NCI-H2107 treated with DMSO at 0.1 percent for 48 hours (cell line): Measurements from ENCODE around the gene SCTR.
A peak's percentile ranks its signal among the peaks of the same experiment; 100 is the strongest.

Source experiments
- DNase-seq: peaks from one replicate; lab custom pipeline; 2025; ENCODE audit not compliant: unreplicated experiment; lab: John Stamatoyannopoulos, UW

SCTR gene

DNA sequence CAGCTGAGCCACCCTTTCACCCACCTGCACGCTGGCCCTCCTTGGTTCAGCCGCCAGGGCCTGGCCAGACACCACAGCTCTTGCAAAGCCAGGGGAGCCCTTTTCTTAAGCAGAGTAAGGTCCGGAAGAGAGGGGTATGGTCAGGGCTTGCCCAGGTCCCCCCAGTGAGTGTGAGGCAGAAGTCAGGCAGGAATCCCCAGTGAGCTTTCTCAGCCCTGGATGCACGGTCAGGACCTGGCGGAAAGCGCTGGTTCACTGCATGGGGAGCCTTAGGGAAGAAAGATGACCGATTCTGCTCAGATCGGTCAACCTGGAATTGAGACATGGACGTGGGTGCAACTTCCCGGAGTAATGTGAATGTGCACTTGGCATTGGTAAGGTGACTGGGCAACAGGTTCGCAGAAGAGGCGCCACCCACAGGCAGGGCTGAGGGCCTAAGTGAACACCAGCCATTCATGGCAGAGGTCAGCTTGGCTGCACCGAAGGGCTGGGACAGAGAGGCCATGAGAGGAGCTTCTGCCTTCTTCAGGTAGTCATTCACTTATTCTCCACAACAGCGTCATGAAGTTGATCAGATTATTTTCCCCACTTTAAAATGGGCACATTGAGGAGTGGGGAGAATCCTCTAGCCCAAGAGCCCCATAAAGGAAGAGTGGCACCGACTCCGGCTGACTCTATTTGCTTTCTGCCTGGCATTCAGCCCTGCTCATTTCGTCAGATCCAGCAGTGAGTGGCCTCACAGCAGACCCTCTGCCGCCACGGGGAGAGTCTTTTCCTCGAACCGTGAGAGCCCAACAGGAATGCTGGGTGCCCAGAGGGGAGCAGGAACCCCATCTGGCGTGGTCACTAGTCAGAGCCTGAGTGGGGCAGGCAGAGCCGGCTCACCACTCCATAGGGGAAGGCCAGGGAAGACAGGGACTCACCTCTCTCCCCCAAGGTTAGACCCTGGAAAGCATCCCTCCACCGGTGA, 35.8 kb downstream of the SCTR start:
- DNase-seq, result no peak

DNA sequence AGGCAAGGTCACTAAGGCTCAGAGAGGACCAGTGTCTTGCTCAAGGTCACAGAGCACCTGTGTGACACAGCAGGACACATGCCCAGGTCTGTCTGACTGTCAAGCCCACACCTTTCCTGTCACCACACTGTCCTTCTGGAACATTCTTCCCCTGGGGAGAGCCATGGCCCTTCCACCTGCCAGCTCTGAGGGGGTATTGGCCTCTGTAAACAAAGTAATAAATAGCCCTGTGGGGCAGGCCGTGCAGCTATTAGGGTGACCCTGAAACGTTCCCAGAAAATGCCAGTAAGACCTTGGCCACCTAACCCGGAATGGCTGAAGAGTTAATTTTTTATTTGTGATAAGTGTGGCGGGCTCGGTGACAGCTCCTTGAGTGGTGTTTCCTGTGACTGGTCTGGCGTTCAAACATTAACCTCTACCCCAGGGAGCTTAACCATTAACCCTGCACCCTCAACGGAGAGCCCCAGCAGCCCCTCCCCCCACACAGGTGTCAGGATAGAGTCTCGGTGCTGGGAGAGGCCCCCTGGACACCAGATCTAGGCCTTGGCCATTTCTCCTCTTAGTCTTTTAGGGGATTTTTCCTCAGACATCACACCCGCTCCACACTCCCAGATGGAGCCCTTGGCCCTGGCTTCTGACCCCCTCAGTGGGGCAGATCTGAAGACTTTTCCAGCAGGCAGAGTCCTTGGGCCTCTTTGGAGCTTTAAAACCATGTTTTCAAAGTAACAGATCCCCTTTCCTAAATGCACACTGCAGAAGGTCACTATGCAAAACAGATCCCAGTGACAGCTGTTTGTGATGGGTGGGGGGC, 36.6 kb downstream of the SCTR start:
- DNase-seq, result no peak

DNA sequence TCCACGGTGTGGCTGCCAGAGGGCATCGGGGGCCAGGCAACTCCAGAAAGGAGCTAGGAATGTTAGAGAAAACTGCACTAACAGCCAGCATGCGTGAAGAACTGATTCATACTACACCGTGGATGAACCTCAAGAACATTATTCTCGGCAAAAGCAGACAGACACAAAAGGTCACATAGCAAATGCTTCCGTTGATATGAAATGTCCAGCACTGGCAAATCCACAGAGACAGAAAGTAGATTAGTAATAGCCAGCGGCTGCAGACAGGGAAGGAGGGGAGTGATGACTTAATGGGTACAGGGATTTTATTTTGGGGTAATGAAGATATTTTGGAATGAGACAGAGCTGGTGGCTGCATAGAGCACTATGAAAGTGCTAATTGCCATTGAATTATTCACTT, 37.4 kb downstream of the SCTR start:
- no peak for DNase-seq

DNA sequence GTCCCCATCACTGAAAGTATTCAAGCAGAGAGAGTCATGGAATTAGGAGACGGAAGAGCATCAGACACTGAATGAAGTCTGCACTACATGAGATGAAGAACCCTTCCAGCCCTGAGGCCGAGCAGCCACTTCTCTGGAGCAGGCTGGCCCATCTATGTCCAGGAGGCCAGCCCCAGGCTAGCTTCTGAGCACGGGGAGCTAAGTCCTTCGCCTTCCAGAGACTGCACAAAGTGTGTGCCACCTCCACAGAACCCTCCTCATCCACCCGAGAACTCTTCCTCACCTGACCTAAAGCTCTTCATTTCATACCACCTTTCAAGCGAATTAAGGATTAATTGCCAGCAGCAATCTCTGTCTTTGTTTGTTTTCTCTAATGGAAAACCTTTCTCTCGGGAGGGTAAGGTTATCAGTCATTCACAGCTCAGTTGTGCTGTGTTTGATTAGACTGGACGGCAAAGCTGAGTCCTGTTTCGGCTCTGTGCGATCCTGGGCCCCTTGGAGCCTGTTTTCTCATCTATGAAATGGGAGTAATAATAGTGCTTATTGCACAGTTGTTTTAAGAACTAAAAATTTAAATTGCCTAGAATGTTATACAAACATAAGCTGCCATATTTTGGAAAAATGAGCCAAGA, 38.0 kb downstream of the SCTR start:
- DNase-seq, result no peak

DNA sequence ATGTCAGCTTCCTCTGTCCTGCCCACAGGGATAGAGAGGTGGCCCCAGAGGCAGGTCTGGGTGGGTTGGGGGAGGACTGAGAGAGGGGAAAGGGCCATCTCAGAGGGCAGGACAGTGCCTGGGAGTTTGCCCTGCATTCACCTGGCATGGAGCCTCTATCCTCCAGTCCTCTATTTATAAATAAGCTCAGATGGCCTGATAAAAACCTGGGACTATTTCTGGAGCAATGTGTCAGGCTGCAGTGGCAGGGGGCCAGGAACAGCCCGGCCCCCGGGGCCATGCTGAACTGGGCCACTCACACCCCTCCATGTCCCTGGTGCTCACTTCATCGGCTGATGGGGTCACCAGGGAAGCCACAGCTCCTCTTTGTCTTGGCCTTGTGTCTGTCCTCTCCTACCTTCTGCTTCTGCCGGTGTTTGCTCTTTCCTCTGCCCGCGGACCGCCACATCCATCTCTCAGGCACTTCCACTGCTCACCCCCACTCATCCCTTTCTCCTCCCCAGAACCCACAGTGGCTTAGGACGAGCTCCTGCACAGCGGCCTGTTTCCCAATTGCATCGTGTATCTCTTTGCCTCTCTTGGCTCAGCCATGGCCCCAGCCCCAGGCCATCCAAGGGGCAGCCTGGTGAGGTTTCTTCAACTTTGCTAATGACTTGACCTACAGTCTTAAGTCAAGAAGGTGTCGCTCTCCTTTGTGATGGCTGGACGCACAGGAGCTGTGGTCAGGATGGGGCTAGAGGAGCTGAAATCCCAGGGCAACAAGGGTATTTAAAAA, 38.8 kb downstream of the SCTR start:
- no peak for DNase-seq

DNA sequence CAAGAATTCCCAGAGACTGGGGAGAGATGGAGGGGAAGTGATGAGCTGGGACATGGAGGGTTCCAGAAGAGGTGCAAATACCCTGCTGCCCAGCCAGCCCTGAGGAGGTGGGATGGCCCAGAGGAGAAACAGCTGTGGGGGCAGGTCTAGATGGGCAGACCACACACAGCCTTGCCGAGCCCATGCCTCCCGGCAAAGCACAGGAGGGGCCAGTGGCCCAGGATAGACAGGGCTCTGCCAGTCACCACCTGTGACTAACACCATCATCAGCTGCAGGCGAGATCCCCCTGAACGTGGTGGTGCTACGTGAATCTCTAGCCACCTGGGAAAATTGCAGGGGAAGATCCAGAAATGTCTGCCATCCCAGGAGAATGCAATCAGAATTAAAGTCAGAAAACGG, 39.4 kb downstream of the SCTR start:
- no peak for DNase-seq

DNA sequence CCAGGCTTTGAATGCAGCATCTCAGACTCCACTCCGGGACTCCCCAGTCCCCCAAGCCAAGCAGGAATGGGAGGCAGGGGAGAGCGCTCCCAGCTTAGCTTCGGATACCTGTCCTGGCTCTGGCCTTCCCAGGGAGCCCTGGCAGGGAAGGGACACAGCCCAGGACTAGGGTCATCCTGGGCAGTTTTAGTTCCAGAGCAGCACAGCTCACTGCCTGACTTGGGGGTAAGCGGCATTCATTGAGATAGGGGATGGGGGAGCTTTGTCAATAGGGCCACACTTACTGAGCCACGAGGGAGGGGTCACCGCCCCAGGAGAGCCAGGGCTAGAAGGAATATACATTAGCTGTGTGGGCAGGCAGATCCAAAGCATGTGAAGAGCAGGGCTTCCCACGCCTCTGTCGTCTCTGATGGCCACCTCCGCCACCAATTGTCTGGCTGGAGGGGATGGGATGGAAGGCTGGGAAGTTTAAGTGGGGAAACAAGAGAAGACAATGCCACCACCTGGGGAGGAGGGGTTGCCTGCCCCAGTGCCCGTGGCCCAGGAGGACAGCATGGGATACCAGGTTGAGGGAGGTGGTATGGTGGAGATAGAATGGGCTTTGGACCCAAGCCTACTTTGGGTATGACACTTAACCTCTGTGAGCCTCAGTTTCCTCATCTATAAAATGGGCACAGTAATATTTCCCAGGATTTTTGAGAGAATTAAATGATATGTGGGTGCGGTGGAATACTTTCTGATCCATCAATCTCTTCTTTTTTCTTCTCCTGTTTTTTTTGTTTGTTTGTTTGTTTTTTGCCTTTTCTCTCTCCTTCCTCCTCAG, 40.2 kb downstream of the SCTR start:
- DNase-seq, result no peak

DNA sequence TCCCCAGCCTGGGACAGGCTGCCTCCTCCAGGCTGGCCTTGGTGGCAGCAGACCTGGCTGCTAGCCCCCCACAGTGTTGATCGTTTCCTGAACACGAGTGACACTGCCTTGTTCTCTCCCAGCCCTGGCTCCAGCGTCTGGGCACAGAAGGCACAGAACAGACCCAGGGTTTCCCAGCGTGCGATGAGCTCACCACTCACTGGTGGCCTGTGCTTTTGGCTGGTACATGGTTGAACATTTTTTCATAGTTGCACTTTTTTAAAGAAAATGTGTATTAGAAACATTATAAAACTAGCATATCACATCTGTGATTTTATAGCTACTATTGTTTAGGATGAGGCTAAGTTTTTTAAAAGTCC, 40.9 kb downstream of the SCTR start:
- no peak for DNase-seq

DNA sequence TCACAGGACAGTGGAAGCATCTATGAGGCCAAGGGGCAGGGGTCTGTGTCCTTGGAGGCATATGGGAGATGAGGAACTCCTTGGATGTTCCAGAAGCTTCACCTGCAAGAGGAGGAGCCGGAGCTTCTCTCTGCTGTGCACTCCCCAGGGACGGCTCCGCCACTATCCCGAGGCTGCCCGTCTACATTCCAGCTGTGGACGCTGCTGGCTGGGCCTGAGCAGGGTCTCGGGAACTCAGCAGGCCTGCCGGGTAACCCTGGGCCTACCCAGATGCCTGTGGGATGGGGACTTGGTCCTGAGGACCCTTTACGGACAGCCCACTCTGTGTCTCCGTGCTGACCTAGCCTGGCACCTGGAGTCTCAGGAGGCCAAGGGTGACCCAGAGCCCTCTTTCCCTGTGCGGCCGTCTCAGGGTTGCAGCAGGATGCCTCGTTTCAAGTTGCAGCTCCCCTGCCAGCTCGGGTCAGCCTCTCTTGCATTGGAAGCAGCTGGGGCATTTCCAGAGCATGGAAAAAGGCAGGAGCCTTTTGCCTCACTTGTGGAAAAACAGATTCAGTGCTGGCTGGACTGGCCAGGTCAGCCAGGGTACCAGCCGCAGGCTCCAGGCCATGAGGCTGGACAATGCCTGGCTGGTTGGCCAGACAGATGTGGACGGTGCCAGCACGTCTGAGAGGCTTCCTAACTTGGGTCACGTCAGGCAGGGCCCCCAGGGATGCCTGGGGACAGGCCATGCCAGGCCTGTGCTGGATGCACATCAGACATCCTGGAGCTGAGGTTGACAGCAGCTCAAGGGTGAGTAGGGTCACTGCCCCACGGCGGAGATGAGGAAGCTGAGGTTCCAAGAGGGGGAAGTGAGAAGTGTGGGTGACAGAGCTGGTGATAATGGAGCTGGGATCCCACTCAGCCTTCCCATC, 41.5 kb downstream of the SCTR start:
- no peak for DNase-seq

DNA sequence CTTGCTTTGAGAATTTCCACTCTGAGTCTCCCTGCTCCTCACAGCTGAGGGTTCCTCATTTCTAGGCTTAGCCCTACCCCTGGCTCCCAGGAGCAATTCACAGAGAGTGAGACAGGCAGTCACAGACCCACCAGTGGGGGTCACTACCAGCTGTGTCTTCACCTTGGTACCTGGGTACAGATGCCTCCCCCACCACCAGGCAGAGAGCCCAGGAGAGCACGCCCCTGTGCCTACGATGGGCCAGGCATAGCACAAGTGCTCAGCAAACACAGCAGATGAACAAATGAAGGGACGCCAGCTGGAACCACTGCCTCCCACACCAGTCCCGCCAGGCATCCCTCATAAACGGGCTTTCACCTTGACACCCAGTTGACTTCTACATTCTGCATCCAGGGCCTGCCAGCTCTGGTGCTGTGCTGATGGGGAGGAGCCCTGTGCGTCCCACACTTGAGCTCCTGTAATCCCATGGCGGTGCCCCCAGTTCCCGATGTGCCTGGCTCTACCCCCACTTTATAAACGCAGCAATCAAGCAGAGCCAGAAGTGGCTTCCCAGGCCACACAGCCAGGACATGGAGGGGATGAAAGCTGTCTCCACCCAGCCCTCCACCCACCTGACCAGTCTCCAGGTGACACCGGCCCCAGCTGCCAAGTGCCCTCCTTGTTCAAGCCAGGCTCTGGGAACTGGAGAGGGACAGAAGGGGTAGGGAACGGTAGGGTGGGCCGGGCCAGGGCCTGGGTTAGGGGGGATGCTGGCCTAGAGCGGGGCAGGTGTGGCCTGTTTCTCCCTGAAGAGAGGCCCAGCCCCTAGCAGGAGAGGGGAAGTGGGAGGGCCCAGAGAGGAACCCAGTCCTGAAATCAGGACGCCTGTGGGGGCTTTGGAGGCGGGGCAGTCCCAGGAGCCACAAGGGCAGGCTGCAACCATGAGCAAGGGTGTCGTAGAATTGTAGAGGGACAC, 42.5 kb downstream of the SCTR start:
- DNase-seq, result no peak

DNA sequence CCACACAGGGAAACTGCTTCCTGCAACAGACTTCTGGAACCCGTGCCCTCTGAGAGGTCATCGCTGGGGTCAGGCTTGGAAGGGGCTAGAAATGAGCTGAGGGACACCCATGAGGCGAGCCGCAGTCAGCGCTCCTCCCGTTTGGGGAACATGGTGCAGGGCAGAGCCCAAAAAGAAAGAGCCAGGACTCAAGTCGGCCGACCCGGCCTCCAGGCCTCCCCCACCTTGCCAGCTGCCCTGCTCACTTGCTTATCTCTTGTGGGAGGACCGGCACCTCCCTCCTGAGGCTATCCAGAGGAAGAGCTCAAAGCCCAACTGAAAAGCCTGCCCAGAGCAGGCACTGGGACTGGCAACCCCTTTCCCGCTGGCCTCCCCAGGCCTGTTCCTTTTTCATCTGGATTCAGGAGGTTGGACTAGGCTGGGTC, 43.6 kb downstream of the SCTR start:
- no peak for DNase-seq

DNA sequence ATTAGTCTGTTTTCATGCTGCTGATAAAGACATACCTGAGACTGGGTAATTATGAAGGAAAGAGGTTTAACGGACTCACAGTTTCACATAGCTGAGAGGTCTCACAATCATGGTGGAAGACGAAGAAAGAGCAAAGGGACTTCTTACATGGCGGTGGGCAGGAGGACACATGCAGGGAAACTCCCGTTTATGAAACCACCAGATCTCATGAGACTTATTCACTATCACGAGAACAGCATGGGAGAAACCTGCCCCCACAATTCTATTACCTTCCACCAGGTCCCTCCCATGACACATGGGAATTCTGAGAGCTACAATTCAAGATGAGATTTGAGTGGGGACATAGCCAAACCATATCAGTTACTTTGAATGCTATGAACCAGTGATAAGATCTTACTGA, 44.1 kb downstream of the SCTR start:
- DNase-seq, result no peak

DNA sequence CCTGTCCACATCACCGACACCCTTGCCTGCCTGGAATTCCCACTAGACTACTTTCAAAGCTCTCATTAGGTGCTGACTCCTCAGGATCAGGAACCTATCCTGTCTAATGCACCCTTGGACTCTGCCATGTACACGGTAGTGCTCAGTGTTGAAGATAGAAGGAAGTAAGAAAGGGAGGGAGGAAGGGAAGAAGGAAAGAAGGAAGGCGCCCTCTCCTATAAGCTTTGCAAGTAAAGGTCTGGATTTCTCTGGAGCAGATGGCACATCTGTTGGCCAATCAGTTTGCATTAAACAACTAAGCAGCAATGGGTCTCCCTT, 45.3 kb downstream of the SCTR start:
- DNase-seq, result no peak

DNA sequence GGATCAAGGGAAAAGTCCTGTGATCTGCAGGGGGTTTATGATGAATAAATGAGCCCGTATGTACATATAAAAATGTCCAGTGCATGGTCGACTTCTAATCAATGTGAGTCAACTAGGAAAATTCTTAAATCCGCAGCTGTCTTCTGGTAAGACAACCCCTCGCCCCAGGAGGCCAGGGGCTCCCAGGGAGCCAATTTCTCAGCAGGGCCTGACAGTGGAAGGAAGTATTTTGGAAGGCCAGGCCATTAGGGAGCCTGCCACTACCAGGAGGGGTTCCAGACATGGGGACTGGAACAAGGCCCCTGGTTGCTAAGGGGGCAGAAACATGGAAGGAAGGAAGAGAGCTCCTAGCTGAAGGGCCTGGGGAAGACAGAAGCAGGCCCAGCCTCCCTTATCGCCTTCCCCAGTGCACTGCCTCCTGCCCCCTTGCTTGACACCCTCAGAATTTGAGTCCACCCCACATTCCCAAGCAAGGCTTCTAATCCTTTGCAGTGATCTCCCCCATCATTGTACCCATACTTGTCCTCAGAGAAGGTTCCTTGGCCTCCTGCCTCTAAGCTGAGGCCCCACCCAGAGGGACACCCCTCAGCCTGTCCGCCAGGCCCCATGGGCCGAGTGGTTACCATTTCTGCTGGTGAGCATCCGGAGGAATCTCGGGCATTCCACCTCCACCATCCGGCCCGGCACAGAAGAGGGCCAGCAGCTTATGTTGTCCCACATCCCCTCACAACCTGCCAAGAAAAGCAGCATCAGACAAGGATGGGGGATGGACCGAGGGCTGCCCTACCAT, 45.9 kb downstream of the SCTR start:
- no peak for DNase-seq

DNA sequence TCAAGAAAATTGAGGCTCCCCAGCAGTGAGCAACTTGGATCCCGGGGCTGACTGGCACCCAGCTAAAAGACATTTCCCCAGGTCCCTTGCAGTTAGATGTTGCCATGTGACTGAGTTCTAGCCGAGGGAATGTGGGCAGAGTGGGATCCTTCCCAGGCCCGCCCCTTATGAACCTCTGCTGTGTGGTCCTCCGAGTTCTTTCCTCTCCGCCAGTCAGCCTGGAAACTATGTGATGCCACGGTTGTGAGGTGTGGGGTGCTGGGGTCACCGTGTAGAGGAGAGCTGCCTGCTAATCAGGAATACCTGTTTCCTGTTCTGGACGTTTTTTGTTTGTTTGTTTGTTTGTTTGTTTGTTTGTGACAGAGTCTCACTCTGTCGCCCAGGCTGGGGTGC, 47.2 kb downstream of the SCTR start:
- no peak for DNase-seq

DNA sequence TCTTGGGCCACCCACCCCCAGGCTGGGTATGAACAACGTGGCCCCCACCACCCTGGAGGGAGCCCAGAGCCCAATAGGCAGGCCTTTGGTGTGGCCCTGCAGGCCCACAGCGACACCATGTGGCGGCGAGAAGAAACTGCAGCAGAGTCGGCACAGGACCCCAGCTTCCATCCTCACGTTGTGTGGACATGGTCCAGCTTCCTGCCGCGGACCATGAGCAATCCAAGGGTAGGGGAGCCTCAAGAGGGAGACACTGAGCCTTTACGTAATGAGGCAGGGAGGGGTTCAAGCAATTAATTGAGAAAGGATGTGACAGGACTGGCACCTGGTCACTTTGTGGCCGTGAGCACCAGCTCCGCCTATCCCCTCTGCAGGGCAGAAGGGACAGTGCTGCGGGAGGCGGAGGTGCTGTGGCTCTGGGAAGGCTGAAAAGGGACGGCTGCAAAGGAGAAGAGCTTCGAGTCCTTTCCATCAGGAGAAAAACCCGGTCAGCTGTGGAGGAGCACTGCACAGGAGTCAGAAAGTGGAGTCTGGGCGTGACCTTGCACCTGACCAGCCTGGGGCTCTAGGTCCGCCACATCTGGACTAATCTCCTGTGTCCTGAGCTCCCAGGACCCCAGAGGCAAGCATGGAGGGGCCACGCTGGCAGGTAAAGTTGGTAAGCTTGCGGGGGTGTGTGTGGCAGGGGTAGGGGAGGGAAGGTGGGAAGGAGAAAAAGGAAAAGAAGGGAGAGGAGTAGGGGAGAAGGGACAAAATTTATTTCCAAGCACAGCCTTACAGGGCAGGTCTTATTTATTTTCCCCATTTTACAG, 47.8 kb downstream of the SCTR start:
- peak; percentile 16 for DNase-seq

DNA sequence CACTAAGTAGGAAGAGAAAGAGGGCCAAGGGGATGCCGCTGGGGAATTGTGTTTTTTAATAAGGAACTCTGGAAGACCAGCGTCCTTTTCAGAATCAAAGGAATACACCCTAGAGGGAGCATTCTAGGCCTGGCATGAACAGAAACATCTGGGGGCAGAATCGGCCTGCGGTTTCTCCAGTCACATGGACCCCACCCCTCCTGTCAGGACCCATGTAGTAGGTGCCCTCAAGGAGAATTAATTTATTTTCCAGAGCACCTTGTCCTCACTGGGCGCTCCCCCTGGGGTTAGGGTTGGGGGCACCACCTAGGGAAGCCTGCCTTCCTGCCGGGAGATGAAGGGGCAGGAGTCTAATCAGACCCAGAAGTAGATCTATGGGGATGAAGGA, 48.4 kb downstream of the SCTR start:
- DNase-seq, result no peak
